Fibroblast of skin of left quadriceps (primary cell): ENCODE results near the gene HECTD4.

Experiments
- DNase-seq, 2 experiments: peaks; one replicate each; pipeline ENCODE4 v3.0.0-alpha.2; 2013; ENCODE audit warnings: low read depth in 2 of 2

HECTD4 gene

DNA sequence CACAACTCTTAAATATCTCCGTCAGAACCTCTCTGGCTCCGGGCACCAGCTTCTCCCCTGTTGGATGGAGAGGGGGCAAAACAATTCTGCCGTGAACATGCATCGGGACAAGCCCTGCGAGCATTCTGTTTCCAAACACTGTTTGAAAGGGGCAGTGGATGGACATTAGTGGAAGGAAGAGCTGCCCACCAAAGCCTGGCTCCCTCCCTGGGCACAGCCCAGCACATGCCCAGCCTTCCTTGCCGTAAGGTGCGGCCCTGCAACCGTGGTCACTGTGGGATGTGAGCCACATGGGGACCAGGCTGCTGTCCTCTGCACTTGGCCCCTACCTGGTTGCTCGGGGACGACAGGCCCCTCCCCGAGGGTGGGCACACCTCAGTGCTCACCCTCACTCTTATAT lies 202.9 kb downstream of the HECTD4 start:
- no peak for DNase-seq

DNA sequence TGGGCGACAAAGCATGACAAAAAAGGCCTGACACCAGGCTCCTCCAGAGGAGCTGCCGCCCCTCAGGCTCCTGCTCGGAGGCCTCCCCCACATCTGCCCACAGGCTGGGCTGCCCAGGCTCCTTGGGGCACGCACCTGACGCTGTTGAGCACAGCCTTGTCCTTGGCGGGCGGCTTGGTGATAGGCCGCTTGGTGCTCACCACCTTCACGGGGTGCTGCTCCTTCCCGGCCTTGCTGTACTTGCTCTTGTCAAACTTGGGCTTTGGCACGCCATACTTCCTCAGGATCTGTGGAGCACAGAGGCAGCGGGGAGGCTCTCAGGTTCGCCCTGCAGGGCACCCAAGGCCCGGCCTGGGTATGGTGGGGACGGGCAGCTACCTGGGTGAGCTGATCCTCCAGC lies 203.4 kb downstream of the HECTD4 start:
- no peak for DNase-seq

DNA sequence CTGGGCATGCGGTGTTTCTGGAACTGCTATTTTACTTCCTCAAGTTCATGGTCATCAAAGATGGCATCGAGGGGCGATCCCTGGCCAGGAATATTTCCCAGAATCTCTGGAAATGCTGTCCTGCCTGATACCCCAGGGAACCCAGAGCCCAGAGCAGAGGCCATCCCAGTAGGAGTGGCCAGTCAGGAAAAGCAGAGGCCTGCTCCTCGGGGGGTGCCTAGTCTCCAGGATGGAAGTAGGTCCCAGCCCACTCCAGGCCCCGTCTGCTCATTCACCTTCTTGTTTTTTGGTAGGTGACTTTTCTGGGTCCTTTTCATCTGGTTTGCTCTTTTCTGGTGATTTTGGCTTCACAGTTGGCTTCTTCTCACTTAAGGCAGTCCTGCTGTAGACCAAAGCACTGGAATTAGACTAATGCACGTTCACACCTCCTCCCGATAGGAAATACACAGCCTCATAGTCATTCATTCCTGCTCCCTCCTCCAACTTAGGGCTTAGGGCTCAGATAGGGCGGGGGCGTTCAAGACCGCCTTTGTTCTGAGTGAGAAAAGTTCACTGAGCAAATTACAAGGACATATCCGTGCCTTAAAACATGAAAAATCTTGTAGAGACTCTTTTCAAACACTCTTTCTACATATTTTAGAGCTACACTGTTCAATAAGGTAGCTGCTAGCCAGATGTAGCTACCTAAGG lies 205.8 kb downstream of the HECTD4 start:
- no peak for DNase-seq

DNA sequence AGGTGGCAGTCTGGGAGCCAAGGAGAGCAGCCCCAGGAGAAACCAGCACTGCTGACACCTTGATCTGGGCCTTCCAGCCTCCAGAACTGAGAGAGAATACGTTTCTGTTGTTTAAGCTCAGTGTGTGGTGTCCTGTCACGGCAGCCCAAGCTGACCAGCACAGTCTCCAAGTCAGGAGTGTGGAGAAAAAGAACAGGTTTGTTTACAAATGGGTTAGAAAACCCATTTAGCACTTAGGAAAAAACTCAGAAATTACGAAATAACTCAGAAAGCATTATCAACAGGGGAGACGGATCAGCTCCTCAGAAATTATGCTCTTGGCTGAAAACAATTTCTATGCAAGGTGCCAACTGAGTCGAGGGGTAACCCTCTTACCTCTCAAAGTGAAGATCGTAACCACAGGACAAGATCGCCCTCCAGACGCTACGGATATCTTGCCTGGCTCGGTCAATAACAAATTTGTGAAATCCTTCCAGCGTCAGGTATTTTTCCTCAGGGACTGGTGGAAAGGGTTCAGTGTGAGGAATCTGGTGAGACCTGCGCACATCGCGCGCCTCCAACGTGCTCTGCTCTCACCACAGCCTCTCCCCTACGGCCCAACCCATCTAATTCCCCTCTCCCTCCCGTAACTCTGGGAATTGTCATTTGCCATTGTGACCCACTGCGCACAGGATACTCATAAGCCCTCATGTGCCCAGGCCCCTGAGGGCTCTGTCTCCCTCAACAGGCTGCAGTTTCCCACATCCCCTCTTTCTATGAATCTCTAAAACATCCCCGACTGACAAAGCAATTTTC lies 206.7 kb downstream of the HECTD4 start:
- no peak for DNase-seq

DNA sequence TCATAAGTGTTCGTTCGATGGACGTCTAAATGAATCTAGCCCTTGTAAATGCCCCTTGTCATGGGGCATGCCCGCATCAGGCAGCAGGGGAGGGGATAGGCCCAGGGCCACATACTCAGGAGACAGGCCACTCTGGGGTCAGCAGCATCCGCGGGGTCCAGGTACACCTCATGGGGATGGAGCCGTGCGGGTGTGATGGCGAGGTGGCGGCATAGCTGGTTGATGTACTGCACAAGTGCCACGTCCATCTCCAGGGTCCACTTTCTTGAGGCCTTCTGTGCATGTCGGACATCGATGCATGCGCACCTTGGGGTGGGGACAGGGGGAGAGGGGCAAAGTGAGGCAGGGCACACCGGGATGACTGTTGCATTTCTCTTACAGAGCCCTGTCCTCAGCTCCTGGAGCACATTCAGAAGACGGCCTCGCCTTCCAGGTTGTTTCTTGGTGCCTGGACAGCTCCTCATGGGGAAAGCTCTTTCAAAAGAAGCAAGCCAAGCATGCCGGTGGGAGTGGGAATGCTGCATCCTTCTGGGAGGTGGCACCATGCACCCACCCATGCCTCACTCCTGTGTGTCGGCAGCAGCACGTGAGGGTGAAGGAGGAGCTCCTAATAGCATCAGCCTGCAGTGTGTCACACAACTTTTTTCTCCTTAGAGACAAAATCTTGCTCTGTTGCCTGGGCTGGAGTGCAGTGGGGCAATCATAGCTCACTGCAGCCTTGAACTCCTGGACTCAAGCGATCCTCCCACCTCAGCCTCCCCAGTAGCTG lies 209.5 kb downstream of the HECTD4 start:
- DNase-seq: no peak

DNA sequence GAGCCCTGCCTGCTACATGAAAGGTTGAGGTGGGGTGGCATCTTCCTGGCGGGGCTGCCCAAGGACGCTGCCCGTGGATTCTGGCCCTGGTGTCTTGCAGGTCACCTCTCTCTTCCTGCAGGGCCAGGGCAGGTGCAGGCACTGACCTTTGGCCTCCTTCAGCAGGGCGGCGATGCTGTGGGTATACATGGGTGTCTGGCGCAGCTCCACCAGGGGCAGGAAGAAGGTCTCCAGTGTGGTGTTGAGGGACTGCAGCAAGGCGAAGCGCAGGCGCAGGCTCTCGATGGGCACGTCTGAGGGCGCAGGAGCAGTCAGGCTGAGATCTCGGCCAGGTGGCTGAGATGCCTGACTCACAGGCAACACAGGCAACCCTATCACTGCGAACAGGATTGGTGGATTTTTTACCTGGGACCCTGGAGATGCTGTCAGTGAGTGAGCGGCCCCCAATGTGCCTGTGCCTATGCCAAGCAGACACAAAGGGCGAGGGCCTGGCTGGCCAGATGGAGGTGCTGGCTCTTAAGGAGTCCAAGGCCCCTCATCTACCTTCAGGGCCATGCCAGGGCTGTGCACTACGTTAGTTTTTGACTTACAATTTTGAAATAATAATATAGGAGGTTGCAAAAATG lies 211.1 kb downstream of the HECTD4 start:
- DNase-seq: no peak

DNA sequence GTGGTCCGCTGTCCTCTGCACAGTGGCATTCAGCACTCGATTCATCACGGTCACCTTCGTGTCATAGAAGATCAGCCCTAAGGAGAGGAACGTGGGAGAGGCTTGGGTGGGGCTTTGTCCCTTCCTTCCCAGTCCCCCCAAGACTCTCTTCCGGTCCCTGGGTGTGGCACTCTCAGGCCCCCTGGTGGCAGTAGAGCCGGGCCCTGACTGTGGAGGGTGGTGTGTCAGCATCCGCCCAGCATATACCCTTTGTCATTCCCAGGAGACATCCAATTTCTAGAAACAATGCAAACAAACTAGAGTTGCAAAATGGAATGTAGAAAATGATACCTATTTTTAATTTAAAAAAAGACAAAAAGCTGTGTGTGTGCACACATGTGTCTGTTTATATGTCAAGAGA lies 211.9 kb downstream of the HECTD4 start:
- no peak for DNase-seq

DNA sequence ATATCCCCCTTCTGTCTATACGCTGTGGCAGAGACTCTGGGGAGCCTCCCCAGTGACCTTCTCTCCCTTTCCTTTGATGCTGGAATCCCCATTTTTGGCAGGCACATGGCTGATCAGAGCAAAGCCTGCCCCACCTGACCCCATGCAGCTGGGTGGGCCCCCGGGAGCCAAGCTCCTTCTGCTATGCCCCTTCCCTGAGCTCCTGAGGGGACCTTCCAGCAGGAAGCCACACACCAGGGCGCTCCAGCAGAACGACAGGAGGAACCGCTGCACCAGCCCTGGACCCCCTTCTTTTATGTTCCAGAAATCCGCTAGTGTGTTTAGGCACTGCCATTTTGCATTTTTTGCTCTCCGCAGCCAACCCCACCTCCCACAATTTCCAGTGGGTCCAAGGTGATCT lies 212.3 kb downstream of the HECTD4 start:
- DNase-seq: no peak

DNA sequence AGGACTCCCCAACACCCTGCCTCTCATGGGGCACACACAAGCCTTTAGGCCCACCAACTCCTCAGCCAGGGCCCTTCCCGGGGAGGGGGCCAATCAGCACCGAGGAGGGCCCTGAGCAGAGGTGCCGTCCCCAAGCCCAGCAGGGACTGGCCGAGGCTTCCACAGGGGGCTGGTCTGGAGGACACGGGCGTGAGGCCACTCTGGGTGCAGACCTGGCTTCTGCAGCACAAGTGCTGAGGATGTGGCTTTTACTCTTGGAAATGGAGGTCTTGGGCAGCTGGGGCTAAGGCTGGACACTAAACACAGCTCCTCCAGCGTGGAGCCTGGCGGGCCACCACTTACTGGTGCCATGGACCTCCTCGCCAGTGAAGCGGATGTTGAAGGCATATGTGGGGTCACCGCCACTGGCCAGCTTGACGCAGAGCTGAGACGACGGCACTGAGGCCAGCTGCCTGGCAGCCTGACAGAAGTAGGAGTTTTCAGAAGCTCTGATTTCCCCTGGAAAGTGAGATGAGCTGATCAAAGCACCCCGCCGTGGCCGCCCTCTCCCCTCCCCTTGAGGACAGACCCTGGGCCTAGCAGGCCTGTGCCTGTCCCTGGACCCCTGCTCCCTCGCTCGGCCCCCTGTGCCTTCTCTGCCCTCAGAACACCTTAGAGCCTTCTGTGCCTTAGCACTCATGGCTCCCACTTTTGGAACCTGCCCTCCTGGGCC lies 212.9 kb downstream of the HECTD4 start:
- no peak for DNase-seq

DNA sequence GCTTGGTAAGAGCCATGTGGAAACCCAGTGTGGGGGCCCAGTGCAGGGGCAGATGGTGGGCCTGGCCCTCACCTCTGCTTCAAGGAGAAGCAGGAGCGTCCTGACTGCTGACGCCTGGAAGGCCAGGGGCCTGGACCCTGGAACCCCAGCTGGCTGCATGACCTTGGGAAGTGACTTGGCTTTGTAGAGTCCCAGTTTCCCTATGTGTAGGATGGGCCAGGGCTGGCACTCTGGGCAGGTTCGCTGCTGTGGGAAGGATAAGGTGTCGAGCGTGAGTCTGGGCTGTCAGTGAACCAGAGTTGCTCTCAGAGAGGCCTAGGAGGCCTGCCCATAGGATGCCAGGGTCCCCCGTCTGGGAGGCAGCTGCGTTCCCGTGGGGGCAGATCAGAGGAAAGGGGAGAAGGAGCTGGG lies 213.7 kb downstream of the HECTD4 start:
- no peak for DNase-seq

DNA sequence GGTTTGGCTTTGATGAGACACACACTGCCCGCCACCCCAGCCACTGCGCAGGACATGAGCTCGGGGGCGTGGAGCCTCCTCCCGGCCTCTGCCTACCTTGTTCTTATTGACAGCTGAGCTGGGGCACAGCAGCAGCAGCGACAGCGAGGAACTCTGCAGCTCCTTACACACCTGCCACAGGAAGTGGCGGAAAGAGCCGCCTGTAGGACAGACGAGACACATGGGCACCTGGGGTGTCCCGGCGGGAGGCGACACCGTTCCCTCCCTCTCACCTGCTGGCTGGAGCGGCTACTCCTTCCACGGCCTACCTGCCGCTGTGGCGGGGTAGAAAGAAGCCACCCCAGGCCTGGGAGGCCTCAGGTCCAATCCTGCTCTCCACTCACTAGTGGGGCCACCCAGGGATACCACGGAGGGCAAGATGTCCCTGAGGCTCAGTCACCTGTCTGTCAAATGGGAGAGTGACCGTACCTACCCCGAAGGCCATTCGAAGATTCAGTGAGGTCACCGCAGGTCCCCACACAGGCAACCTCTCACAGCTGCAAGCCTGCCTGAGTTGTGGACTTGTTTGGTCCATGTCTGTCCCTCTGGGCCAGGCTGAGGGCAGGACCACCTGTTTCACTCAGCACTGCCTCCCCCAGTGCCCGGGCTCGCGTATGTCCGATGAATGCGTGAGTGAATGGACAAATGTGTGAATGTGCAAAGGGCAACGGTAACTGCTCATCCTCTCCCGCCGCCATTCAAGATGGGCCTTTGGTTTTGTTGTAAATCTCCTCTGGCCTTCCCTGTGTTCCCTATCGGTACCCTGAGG lies 214.3 kb downstream of the HECTD4 start:
- no peak for DNase-seq

DNA sequence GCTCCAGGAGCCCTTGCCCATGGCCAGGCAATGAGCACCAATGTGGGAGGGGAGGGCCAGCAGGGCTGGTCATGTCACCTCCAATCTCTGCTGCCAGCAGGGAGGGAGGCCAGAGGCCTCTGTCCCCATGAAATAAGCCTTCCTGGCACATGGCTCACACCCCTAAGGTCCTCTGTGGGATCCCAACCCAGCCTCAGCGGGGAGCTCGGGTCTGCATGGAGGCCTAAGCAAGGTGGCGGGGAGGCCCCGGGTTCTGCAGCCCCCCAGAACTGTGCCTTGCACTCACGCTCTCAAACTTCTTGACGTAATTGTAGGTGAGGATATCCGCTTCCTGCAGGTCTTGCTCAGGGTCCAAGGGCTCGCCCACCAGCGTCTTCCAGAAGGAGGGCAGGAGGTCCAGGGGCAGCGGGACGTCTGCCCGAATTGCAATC lies 215.2 kb downstream of the HECTD4 start:
- DNase-seq: no peak

DNA sequence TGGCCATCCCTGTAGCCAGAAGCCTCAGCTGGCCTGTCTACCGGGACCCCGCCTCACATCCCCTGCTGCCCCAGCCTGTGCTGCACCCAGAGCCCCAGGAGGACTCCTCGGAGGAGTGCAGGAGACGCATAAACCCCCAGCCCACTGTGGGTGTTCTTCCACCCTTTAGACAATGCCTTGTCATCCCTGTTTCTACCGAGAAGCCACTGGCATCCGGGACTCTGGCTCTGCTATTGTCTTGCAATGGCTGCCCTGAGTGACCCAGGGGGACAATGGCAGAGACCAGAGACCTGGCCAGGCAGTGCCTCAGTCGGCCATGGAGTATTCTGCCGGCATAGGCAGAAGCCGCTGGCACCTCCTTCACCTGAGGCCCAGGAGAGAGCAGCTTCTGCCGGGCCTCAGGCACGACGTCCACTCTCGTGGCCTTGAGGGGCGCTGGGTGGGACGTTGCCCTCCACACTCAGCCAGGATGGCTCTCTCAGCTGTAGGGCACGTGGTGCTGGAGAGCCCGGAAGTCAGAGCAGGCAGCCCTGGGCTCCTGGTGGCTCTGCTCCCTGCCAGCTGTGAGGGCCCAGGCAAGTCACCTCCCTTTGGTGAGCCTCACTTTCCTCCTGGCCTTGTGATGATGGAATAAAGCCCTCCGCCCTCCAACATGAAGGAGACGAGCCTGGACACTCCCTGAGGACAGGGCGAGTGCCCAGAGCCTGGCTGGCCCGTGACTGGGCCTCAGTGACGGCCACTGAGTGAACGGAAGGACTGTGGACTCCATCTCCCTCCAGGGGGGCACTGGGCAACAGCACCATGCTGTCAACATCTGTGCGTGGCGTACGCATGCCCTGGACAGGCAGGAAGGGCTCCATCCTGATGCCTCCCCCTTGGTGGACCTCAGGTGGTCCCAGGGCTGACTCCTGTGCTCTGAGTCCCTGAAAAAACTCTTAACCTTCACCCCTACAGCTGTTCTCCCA lies 215.9 kb downstream of the HECTD4 start:
- no peak for DNase-seq

DNA sequence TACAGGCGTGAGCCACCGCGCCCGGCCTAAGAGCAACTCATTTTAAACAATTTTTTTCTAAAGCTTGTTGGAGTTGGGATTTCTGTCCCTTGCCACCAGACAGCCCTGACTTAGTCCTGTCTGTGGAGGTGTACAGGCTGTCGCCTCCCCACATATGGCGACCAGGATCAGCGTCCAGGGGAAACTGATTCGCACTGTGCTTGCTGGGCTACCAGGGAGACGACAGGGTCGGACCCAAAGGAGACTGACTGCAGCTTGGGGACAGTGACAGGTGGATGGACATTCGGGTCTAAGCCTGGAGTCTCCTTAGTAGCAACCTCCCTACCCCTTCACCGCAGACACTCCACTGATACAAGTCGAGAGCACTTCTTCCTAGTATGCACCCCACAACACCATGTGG lies 216.6 kb downstream of the HECTD4 start:
- DNase-seq: no peak

DNA sequence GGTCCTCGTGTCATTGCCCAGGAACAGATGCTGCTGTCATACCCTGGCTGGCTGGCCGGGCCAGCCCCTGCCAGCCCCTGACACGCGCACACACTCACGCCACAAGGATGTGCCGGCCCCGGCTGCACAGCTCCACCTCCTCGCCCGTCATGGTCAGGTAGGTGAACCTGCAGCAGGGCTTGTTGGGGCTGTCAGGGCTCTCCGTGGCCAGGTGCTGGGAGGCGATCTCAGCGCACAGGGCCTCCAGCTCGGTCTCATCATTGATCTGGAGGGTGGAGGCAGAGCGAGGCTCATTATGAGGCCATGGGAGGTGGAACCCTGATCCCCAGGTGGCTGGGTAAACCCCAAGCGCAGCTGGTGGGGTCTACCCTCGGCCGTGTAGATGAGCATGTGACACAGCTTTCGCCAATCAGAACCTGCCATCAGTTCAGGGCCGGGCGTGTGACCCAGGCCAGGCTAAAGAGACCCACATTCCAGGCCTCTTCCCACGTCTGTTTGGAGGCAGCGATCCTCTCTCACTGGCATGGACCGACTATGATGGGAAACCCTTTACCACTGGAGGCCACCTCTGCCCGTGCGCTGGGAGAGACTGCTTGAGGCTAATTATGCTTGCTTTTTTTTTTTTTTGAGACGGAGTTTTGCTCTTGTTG lies 218.1 kb downstream of the HECTD4 start:
- no peak for DNase-seq

DNA sequence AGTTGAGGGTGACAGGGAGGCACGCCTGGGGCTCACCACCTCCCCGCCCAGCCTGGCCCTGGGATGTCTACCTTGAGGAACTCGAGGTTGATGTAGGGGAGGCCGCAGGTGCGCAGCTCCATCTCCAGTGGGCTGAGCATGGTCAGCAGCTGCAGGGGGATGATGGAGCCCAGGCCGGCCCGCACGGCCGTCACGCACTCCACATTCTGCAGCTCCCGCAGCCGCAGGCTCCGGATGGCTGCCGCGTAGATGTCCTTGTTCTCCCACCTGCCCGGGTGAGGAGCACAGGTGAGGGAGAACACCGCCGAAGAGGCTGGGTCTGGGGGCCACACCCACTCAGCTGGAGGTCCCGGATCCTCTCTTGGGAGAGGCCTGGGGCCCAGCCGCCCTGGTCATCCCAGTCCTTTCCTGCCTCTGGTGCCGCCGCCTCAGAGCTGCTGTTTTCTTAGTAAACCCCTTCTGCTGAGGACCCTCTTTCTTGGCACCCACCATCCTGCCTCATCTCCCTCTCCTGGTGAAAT lies 218.7 kb downstream of the HECTD4 start:
- no peak for DNase-seq

DNA sequence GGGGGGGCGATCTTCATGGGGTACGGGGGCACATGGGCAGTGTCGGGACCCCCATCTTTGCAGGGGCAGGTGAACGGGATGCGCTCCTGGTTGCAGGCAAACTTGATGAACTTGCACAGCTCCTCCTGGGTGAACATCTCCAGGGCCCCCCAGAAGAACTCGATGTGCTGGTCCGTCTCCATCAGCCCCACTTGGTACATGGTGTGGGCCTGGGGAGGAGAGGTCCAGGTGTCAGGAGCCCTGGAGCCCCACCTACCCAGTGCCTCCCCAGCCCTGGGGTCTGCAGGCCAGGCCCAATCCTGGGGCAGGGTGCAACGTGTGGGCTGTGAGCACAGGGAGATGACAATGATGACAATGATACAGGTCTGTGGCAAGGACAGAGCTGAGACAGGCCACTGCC lies 219.2 kb downstream of the HECTD4 start:
- no peak for DNase-seq

DNA sequence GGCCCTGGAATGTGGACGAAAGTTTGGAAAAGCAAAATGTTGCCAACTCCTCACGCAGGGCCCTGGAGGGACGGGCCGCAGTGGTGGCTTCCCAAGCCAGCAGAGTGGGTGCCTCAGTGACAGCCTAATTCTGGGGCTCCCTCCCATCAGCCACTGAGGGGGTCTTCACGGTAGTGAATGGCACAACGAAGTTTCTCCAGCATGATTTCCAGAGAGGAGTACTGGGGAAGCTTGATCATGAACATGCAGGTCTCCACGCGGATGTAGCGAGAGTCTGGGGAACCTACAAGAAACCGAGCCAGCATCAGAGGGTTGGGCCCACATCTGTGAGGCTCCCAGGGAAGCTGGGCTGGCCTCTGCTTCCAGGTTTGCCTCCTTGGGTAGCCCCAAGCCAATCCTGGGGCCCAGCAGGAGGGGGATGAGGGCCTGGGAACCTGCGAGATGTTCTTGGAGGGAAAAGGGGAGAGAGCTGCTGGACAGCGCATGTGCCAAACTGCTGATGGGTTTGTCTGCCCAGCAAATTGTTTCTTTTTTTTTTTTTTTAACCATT lies 219.9 kb downstream of the HECTD4 start:
- DNase-seq: no peak
